Neuronal stem cell (in vitro differentiated cells): Measurements from ENCODE around the gene OSTN.
"Not testable (repeated sequence)": the region's sequence is repeated elsewhere in the genome, so short reads cannot be mapped to it uniquely, and the experiment has no call there.

Experiments
- DNase-seq: peaks from one replicate; pipeline ENCODE4 v3.0.0-alpha.2; 2013; ENCODE audit warnings: low spot score
- H2AFZ ChIP-seq: one replicate; pipeline ENCODE4 v1.6.1; 2013; ENCODE audit warnings: mild to moderate bottlenecking, low read length, inconsistent platforms
- H2AK5ac ChIP-seq: 2 replicates; pipeline ENCODE4 v1.6.1; 2013; ENCODE audit warnings: low read depth, mild to moderate bottlenecking, inconsistent platforms, low read length, moderate library complexity, mixed read lengths
- H2BK120ac ChIP-seq: 2 replicates; pipeline ENCODE4 v1.6.1; 2013; ENCODE audit warnings: low read depth, mild to moderate bottlenecking, inconsistent platforms, low read length, moderate library complexity, mixed read lengths
- H2BK12ac ChIP-seq: one replicate; pipeline ENCODE4 v1.6.1; 2013; ENCODE audit warnings: low read length, inconsistent platforms
- H2BK15ac ChIP-seq: 2 replicates; pipeline ENCODE4 v1.6.1; 2013; ENCODE audit warnings: mild to moderate bottlenecking, low read length, inconsistent platforms, mixed read lengths
- H2BK5ac ChIP-seq: one replicate; pipeline ENCODE4 v1.6.1; 2013; ENCODE audit warnings: inconsistent platforms, mild to moderate bottlenecking, low read length, moderate library complexity
- H3K14ac ChIP-seq: one replicate; pipeline ENCODE4 v1.6.1; 2013; ENCODE audit warnings: low read length, inconsistent platforms
- H3K18ac ChIP-seq: 2 replicates; pipeline ENCODE4 v1.6.1; 2013; ENCODE audit warnings: low read length, inconsistent platforms
- H3K23ac ChIP-seq: 2 replicates; pipeline ENCODE4 v1.6.1; 2013; ENCODE audit warnings: low read depth, mild to moderate bottlenecking, mixed read lengths, low read length, inconsistent platforms; ENCODE audit not compliant: poor library complexity
- H3K27ac ChIP-seq: replicated peaks from 3 replicates; pipeline ENCODE4 v1.5.1; 2013; ENCODE audit warnings: low read length, inconsistent platforms
- H3K27me3 ChIP-seq, 3 experiments: 2 replicates each; pipeline ENCODE4 v1.6.1; 2013; ENCODE audit warnings: low read length in 3 of 3, mild to moderate bottlenecking in 2 of 3, inconsistent platforms in 1 of 3, low read depth in 1 of 3, mixed read lengths in 1 of 3, moderate library complexity in 1 of 3; ENCODE audit not compliant: control insufficient read depth in 3 of 3, insufficient read depth in 3 of 3
- H3K36me3 ChIP-seq, 2 donors: replicated peaks in 1 of 2; 2 replicates each; pipeline ENCODE4 v1.6.1; 2013; ENCODE audit warnings: low read length in 2 of 2; ENCODE audit not compliant: control insufficient read depth in 2 of 2, insufficient read depth in 2 of 2
- H3K4ac ChIP-seq: 2 replicates; pipeline ENCODE4 v1.6.1; 2013; ENCODE audit warnings: inconsistent platforms, mild to moderate bottlenecking, low read length, moderate library complexity
- H3K4me1 ChIP-seq, 2 donors: 1 replicate in 1 of 2; 2 replicates in 1 of 2; pipeline ENCODE4 v1.6.1; 2013; ENCODE audit warnings: low read length in 2 of 2, low read depth in 1 of 2; ENCODE audit not compliant: control insufficient read depth in 2 of 2, insufficient read depth in 1 of 2
- H3K4me2 ChIP-seq: one replicate; pipeline ENCODE4 v1.6.1; 2013; ENCODE audit warnings: mild to moderate bottlenecking, low read length, inconsistent platforms; ENCODE audit not compliant: insufficient read depth, poor library complexity, severe bottlenecking
- H3K4me3 ChIP-seq, 2 donors: 2 replicates each; pipeline ENCODE4 v1.5.1; 2013; ENCODE audit warnings: low read length in 2 of 2, mild to moderate bottlenecking in 2 of 2, inconsistent platforms in 1 of 2, moderate library complexity in 1 of 2
- H3K79me1 ChIP-seq: one replicate; pipeline ENCODE4 v1.6.1; 2013; ENCODE audit warnings: low read depth, mild to moderate bottlenecking, inconsistent platforms, low read length, moderate library complexity
- H3K9ac ChIP-seq: one replicate; pipeline ENCODE4 v1.6.1; 2013; ENCODE audit warnings: mild to moderate bottlenecking, low read depth, low read length, inconsistent platforms; ENCODE audit not compliant: poor library complexity
- H3K9me3 ChIP-seq, 2 donors: replicated peaks in 1 of 2; 2 replicates each; pipeline versions ENCODE3 to v1.6.1; 2013; ENCODE audit warnings: low read length in 2 of 2, mild to moderate bottlenecking in 2 of 2, inconsistent platforms in 1 of 2, low read depth in 1 of 2, mixed read lengths in 1 of 2, moderate library complexity in 1 of 2; ENCODE audit not compliant: control insufficient read depth in 2 of 2, insufficient read depth in 1 of 2
- H4K8ac ChIP-seq: one replicate; pipeline ENCODE4 v1.6.1; 2013; ENCODE audit warnings: low read depth, mild to moderate bottlenecking, inconsistent platforms, low read length, moderate library complexity
- H4K91ac ChIP-seq: one replicate; pipeline ENCODE4 v1.6.1; 2013; ENCODE audit warnings: low read length, low read depth, mild to moderate bottlenecking, inconsistent platforms; ENCODE audit not compliant: poor library complexity
- WGBS, 2 donors: extraction: QIAGEN DNeasy Blood & Tissue Kit; methylation state at CpG; one replicate each; pipeline ENCODE4 v1.1.7; 2013; ENCODE audit warnings: missing lambda C conversion rate in 2 of 2, mixed read lengths in 1 of 2; ENCODE audit not compliant: insufficient read length in 2 of 2, insufficient replicate concordance in 1 of 2; ENCODE audit errors: extremely low coverage in 2 of 2; 5-methylcytosine and 5-hydroxymethylcytosine counted together

Gene OSTN

DNA sequence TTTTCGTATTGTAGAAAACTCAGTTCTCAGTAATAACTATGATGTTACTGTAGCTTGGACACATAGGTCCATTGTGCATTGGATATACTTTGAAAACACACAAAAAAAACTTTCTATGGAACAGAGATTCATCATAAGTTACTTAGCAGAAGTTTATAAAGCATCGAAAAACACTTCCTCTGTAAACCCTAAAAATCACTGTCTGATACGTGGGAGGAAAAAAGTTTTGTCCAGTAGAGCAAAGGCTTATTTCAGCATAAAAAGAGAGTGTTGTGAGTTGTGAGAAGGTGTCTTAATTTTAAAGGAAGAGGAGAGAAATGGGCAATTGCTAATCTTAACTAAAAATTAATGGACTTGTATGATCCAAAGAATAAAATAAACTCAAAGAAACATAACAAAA is 64.8 kb downstream of the OSTN start:
- Histone ChIP-seq H3K14ac (no peak overlapping the region), H3K4me3 (no peak overlapping the region), H4K91ac (no peak overlapping the region), H3K23ac (no peak overlapping the region), H3K4ac (no peak overlapping the region), H3K36me3 (no peaks in the 10 kb centered on the region), H2BK12ac (no peak overlapping the region), H2BK15ac (no peak overlapping the region), H3K18ac (no peak overlapping the region), H3K9me3 (no peaks in the 10 kb centered on the region), H4K8ac (no peak overlapping the region), H2AK5ac (no peak overlapping the region), H3K27ac (no peak overlapping the region), H3K4me2 (no peak overlapping the region), H2BK5ac (no peak overlapping the region), H3K27me3 (no peaks in the 10 kb centered on the region), H2BK120ac (no peak overlapping the region), H3K4me1 (peaks cover 0 to 3% of the 10 kb centered on the region in 2 donors), H3K9ac (no peak overlapping the region), H2AFZ (no peak overlapping the region), H3K79me1 (no peaks in the 10 kb centered on the region)
- no CpG with 5 or more reads among the region's 3 CpGs for WGBS, 2 donors
- no peak for DNase-seq

DNA sequence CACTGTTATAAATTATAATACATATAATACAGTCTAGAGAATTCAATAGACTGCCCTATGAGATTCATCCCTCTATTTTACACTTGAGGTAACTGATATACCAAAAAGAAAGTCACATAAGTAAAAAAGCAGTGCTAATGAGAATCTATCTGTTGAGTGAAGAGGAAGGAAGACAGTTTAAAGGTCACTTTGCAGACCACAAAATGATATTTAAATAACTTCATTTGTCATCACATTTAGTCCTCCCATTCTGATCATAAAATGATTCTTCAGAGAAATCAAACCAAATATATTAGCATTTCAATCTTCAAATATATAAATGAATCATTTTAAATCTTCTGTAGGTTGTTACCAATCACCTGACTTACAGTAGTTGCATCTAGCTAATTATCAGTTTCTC is 69.7 kb downstream of the OSTN start:
- DNase-seq: no peak
- no peak overlapping the region for H3K23ac ChIP-seq
- H2BK120ac ChIP-seq: no peak overlapping the region
- no peaks in the 10 kb centered on the region for H3K79me1 ChIP-seq
- H3K27me3 ChIP-seq: no peaks in the 10 kb centered on the region
- no peak overlapping the region for H4K91ac ChIP-seq
- H3K4ac ChIP-seq: no peak overlapping the region
- no peak overlapping the region for H3K4me3 ChIP-seq
- no peak overlapping the region for H2AK5ac ChIP-seq
- H2BK15ac ChIP-seq: no peak overlapping the region
- H3K18ac ChIP-seq: no peak overlapping the region
- H2AFZ ChIP-seq: no peak overlapping the region
- H3K4me1 ChIP-seq: no peaks in the 10 kb centered on the region
- H3K27ac ChIP-seq: no peak overlapping the region
- no peaks in the 10 kb centered on the region for H3K9me3 ChIP-seq
- H3K9ac ChIP-seq: no peak overlapping the region
- H3K36me3 ChIP-seq: no peaks in the 10 kb centered on the region
- no peak overlapping the region for H4K8ac ChIP-seq
- no peak overlapping the region for H2BK5ac ChIP-seq
- no peak overlapping the region for H3K4me2 ChIP-seq
- no peak overlapping the region for H2BK12ac ChIP-seq
- H3K14ac ChIP-seq: no peak overlapping the region

DNA sequence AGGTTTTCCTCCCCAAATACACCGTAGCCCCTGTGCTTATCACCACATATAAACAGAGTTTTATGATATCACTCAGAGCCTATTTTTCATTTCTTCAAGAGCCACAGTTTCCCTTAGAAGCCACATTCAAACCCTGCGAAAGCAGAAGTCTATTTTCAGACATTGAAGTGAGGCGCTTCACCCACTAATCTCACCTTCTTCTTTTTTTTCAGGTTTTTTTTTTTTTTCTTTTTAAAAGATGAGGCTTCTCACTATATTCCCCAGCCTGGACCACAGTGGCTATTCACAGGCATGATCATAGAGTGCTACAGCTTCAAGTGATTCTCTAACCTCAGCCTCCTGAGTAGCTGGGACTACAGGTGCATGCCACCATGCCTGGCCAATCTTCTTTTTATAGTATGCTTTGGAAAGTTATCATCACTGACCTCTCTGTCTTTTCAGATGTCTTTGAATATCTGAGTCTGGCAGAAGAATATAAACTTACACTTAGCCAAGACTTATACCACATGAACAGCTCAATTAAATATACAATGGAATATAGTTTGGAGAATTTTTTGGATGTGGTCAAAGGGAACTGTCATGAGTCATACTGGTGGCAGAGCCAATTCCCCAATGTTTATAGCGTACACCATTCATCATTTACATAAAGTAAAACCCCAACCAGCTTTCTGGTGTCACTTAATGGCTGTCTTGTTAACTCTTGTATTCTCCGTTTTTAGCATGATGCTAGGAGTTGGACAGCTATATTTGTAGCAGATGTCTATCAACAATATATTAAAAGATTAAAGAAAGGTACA is 70.4 kb downstream of the OSTN start:
- Histone ChIP-seq H4K8ac (no peak overlapping the region), H3K9me3 (no peaks in the 10 kb centered on the region), H2AFZ (no peak overlapping the region), H3K36me3 (no peaks in the 10 kb centered on the region), H3K27ac (no peak overlapping the region), H3K4ac (no peak overlapping the region), H3K4me2 (no peak overlapping the region), H2BK120ac (no peak overlapping the region), H3K14ac (no peak overlapping the region), H3K18ac (no peak overlapping the region), H3K79me1 (no peaks in the 10 kb centered on the region), H3K4me3 (no peak overlapping the region), H2BK12ac (no peak overlapping the region), H3K23ac (no peak overlapping the region), H3K4me1 (no peaks in the 10 kb centered on the region), H3K27me3 (no peaks in the 10 kb centered on the region), H4K91ac (no peak overlapping the region), H3K9ac (no peak overlapping the region), H2BK5ac (no peak overlapping the region), H2AK5ac (no peak overlapping the region), H2BK15ac (no peak overlapping the region)
- no CpG with 5 or more reads among the region's 5 CpGs for WGBS, 2 donors
- DNase-seq: no peak

DNA sequence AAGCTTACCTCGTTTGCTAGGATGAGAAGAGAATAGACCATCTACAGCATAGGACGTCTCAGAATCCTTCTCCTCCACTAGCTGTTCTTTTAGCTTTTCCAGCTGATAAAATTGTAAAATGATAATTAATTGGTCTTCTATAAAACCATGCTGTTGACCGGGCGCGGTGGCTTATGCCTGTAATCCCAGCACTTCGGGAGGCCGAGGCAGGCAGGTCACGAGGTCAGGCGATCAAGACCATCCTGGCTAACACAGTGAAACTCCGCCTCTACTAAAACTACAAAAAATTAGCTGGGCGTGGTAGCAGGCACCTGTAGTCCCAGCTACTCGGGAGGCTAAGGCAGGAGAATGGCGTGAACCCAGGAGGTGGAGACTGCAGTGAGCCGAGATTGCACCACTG is 76.2 kb downstream of the OSTN start:
- not testable (repeated sequence) for H3K23ac ChIP-seq, H3K4me2 ChIP-seq, H2AK5ac ChIP-seq, H2BK5ac ChIP-seq, H3K27me3 ChIP-seq, H3K79me1 ChIP-seq, H3K18ac ChIP-seq, H3K14ac ChIP-seq, H3K36me3 ChIP-seq, H3K9ac ChIP-seq, H4K8ac ChIP-seq, H2BK12ac ChIP-seq, H3K9me3 ChIP-seq, H2BK15ac ChIP-seq, H2BK120ac ChIP-seq, H3K4ac ChIP-seq, H2AFZ ChIP-seq, DNase-seq, H4K91ac ChIP-seq, H3K4me3 ChIP-seq, H3K27ac ChIP-seq, H3K4me1 ChIP-seq
- WGBS, 2 donors: no CpG with 5 or more reads among the region's 14 CpGs
